A549 (cell line): ENCODE results near the gene SRSF5. TPM values are rescaled to one million over a fixed set of nuclear protein-coding genes. Genes with fewer than 3 reads are reported as not detected.

ENCODE experiments used
- ATAC-seq, 2 experiments: fragments of 200-7000 bp in 1 of 2; fragments of >200 bp in 1 of 2; cut with Nextera tagmentation in 1 of 2; cut with Tn5 transposase in 1 of 2; 3 replicates each; pipeline versions ENCODE4 v1.8.0 to v1.9.1; 2018 to 2020; ENCODE audit warnings: mild to moderate bottlenecking in 1 of 2, moderate library complexity in 1 of 2
- CTCF ChIA-PET: fragments of 300-600 bp; sonication (Branson Sonifier 250); formaldehyde crosslinking; extraction: SDS; loops from one replicate; lab custom pipeline; 2021; ENCODE audit warnings: antibody characterized with exemption, inconsistent platforms; lab: Yijun Ruan, JAX
- POLR2A ChIA-PET: fragments of 350-600 bp; formaldehyde crosslinking; extraction: SDS; loops from one replicate; lab custom pipeline; 2021; ENCODE audit warnings: antibody characterized with exemption, inconsistent platforms; lab: Yijun Ruan, JAX
- DNase-seq, 2 experiments: peaks; one replicate each; pipeline versions ENCODE4 v3.0.0 to v3.0.0-alpha.2; 2011 to 2016; ENCODE audit warnings: low read depth in 1 of 2, low spot score in 1 of 2
- FAIRE-seq: peaks from 2 replicates; lab custom pipeline; 2011; peaks lifted over from hg19 to GRCh38; lab: Jason Lieb, UNC
- H3K27ac ChIP-seq, 2 experiments: fragments of >200 bp; sonication (Bioruptor Twin); formaldehyde crosslinking; 3 replicates each; pipeline ENCODE4 v1.5.1; 2016 to 2017
- H3K4me1 ChIP-seq: fragments of >200 bp; sonication (Bioruptor Twin); formaldehyde crosslinking; 3 replicates; pipeline ENCODE4 v1.6.1; 2016
- H3K4me2 ChIP-seq: fragments of >200 bp; sonication (Bioruptor Twin); formaldehyde crosslinking; 3 replicates; pipeline ENCODE4 v1.6.1; 2016
- H3K4me3 ChIP-seq: fragments of >200 bp; sonication (Bioruptor Twin); formaldehyde crosslinking; 3 replicates; pipeline ENCODE4 v1.5.1; 2016
- H3K9me3 ChIP-seq: fragments of >200 bp; sonication (Bioruptor Twin); formaldehyde crosslinking; 3 replicates; pipeline ENCODE4 v1.6.1; 2016
- BCL3 ChIP-seq: fragments of >200 bp; sonication (Bioruptor Twin); formaldehyde crosslinking; IDR thresholded peaks from 3 replicates; pipeline ENCODE4 v1.6.1; 2016
- BHLHE40 ChIP-seq: IDR thresholded peaks from 2 replicates; pipeline ENCODE4 v1.6.1; 2012; ENCODE audit warnings: low read depth, low read length, inconsistent platforms
- CBX2 ChIP-seq: fragments of 200-600 bp; sonication (generic); IDR thresholded peaks from 2 replicates; pipeline ENCODE4 v1.6.1; 2016; ENCODE audit warnings: low read depth, mild to moderate bottlenecking, borderline replicate concordance
- CEBPB ChIP-seq, 2 experiments: fragments of >200 bp in 1 of 2; sonication (Bioruptor Twin) in 1 of 2; formaldehyde crosslinking in 1 of 2; IDR thresholded peaks; 2 replicates each; pipeline ENCODE4 v1.6.1; 2012 to 2016
- EHF ChIP-seq: fragments of 250-450 bp; sonication (Bioruptor Pico); IDR thresholded peaks from 2 replicates; pipeline ENCODE4 v1.5.0; 2020; ENCODE audit warnings: mild to moderate bottlenecking
- EHMT2 ChIP-seq: fragments of 200-600 bp; sonication (generic); IDR thresholded peaks from 2 replicates; pipeline ENCODE4 v1.6.1; 2016; ENCODE audit warnings: antibody characterized with exemption, low read depth, mild to moderate bottlenecking, moderate library complexity
- ELK1 ChIP-seq: fragments of 150-350 bp; IDR thresholded peaks from 2 replicates; pipeline ENCODE4 v1.6.1; 2014; ENCODE audit warnings: low read depth, mild to moderate bottlenecking, low read length
- FOSB ChIP-seq: fragments of 250-450 bp; sonication (Bioruptor Pico); IDR thresholded peaks from 2 replicates; pipeline ENCODE4 v1.5.0; 2020; ENCODE audit warnings: mild to moderate bottlenecking, moderate library complexity
- FOXS1 ChIP-seq: fragments of 250-450 bp; sonication (Bioruptor Pico); IDR thresholded peaks from 2 replicates; pipeline ENCODE4 v1.5.0; 2020; ENCODE audit warnings: mild to moderate bottlenecking, moderate library complexity
- HDAC2 ChIP-seq: fragments of 200-600 bp; sonication (generic); IDR thresholded peaks from 2 replicates; pipeline ENCODE4 v1.6.1; 2016
- HEYL ChIP-seq: fragments of 250-450 bp; sonication (Bioruptor Pico); IDR thresholded peaks from 2 replicates; pipeline ENCODE4 v1.8.0; 2021; ENCODE audit warnings: mild to moderate bottlenecking, moderate library complexity
- HOXA7 ChIP-seq: fragments of 250-450 bp; sonication (Bioruptor Pico); IDR thresholded peaks from 2 replicates; pipeline ENCODE4 v1.5.0; 2020; ENCODE audit warnings: mild to moderate bottlenecking, moderate library complexity
- HOXB13 ChIP-seq: fragments of 250-450 bp; sonication (Bioruptor Pico); IDR thresholded peaks from 2 replicates; pipeline ENCODE4 v1.5.0; 2020; ENCODE audit warnings: low read depth, mild to moderate bottlenecking, moderate library complexity
- HOXB5 ChIP-seq: fragments of 250-450 bp; sonication (Bioruptor Pico); IDR thresholded peaks from 2 replicates; pipeline ENCODE4 v1.5.0; 2020; ENCODE audit warnings: mild to moderate bottlenecking, moderate library complexity
- KDM1A ChIP-seq: fragments of 200-600 bp; sonication (generic); IDR thresholded peaks from 2 replicates; pipeline ENCODE4 v1.6.1; 2016; ENCODE audit warnings: low read depth, mild to moderate bottlenecking
- MAX ChIP-seq: IDR thresholded peaks from 2 replicates; pipeline ENCODE4 v1.6.1; 2012
- MYC ChIP-seq: IDR thresholded peaks from 2 replicates; pipeline ENCODE4 v1.6.1; 2012; ENCODE audit warnings: mild to moderate bottlenecking, inconsistent platforms, low read length, improper control_type of control experiment, borderline replicate concordance
- NR3C1 ChIP-seq: fragments of >200 bp; sonication (Bioruptor Twin); formaldehyde crosslinking; IDR thresholded peaks from 3 replicates; pipeline ENCODE4 v1.6.1; 2017
- REST ChIP-seq: fragments of 200-600 bp; sonication (generic); IDR thresholded peaks from 2 replicates; pipeline ENCODE4 v1.6.1; 2016; ENCODE audit warnings: antibody characterized with exemption, mild to moderate bottlenecking, moderate library complexity
- SMC3 ChIP-seq: fragments of >200 bp; sonication (Bioruptor Twin); formaldehyde crosslinking; IDR thresholded peaks from 3 replicates; pipeline ENCODE4 v1.6.1; 2018; ENCODE audit warnings: inconsistent platforms
- TFCP2L1 ChIP-seq: fragments of 250-450 bp; sonication (Bioruptor Pico); IDR thresholded peaks from 2 replicates; pipeline ENCODE4 v1.5.0; 2021; ENCODE audit warnings: mild to moderate bottlenecking
- USF2 ChIP-seq: fragments of 450-650 bp; IDR thresholded peaks from 2 replicates; pipeline ENCODE4 v1.6.1; 2014; ENCODE audit warnings: antibody characterized with exemption
- ZFP36 ChIP-seq: fragments of 450-650 bp; IDR thresholded peaks from 2 replicates; pipeline ENCODE4 v1.6.1; 2014; ENCODE audit warnings: borderline replicate concordance; ENCODE audit not compliant: partially characterized antibody
- ZNF302 ChIP-seq: fragments of 250-450 bp; sonication (Bioruptor Pico); IDR thresholded peaks from 2 replicates; pipeline ENCODE4 v1.9.0; 2021; ENCODE audit warnings: inconsistent platforms, mild to moderate bottlenecking, moderate library complexity
- ZSCAN20 ChIP-seq: fragments of 250-450 bp; sonication (Bioruptor Pico); IDR thresholded peaks from 2 replicates; pipeline ENCODE4 v1.8.0; 2022; ENCODE audit warnings: mild to moderate bottlenecking, moderate library complexity
- WGBS: methylation state at CpG from one replicate; pipeline ENCODE4 v1.1.6; 2017; ENCODE audit errors: missing lambda C conversion rate; 5-methylcytosine and 5-hydroxymethylcytosine counted together
- polyA plus RNA-seq, 4 experiments: library from polyadenylated mRNA; depleted of rRNA in 3 of 4; stranded (reverse); fragments of >200 nt; fragmentation: RNase III in 1 of 4; extraction: RNeasy Plus Mini Kit Qiagen cat#74134 plus additional on column Dnase treatment in 1 of 4; gene quantifications; 2 replicates in 3 of 4; 3 replicates in 1 of 4; pipeline ENCODE4 v1.2.3, GENCODE V29; 2011 to 2017

SRSF5 gene
- polyA plus RNA-seq, 2 of the 4 experiments (the other 2 are of a cell fraction): 285 to 355 TPM

- ChIA-PET POLR2A (no interaction called here), CTCF (no interaction called here)
- Histone ChIP-seq H3K9me3 (no peaks in the 10 kb centered on the region), H3K4me2 (no peak overlapping the region), H3K4me3 (no peak overlapping the region), H3K4me1 (no peaks in the 10 kb centered on the region), H3K27ac (no peak overlapping the region)
- FAIRE-seq: no peak
- DNase-seq: no peak
- WGBS: 53% methylated on average over 5 of the region's 5 CpGs
- no peak for ATAC-seq
- TF ChIP-seq NR3C1 (no peak), MYC (no peak), HOXB5 (CRISPR knock-in tag) (no peak), EHF (CRISPR knock-in tag) (no peak), KDM1A (no peak), MAX (no peak), HOXA7 (CRISPR knock-in tag) (no peak), HEYL (no peak), BHLHE40 (no peak), REST (no peak), TFCP2L1 (CRISPR knock-in tag) (no peak), FOXS1 (CRISPR knock-in tag) (no peak), ZFP36 (no peak), SMC3 (no peak)
These were observed 30.8 kb downstream of the SRSF5 start for GRCh38 chr14:69797573-69798338.

- 96% methylated on average over 4 of the region's 4 CpGs for WGBS
- CTCF ChIA-PET: no interaction called here
- H3K4me2 ChIP-seq: no peak overlapping the region
- no peak overlapping the region for H3K27ac ChIP-seq
- no peaks in the 10 kb centered on the region for H3K4me1 ChIP-seq
- DNase-seq (no peak), ATAC-seq (no peak), FAIRE-seq (no peak)
- no peaks in the 10 kb centered on the region for H3K9me3 ChIP-seq
- H3K4me3 ChIP-seq: no peak overlapping the region
- POLR2A ChIA-PET: no interaction called here
- no peak for TF ChIP-seq EHMT2
- TF ChIP-seq HOXB13 (CRISPR knock-in tag): no peak
- TF ChIP-seq ZSCAN20 (CRISPR knock-in tag): no peak
- no peak for TF ChIP-seq HDAC2
- TF ChIP-seq MAX: no peak
- no peak for TF ChIP-seq FOSB (CRISPR knock-in tag)
- no peak for TF ChIP-seq ELK1
- no peak for TF ChIP-seq HOXA7 (CRISPR knock-in tag)
- no peak for TF ChIP-seq CBX2
- TF ChIP-seq KDM1A: no peak
- TF ChIP-seq FOXS1 (CRISPR knock-in tag): no peak
- TF ChIP-seq CEBPB (IDR thresholded peaks at IDR 0.05): no peak
- no peak for TF ChIP-seq BCL3
- no peak for TF ChIP-seq REST
- TF ChIP-seq ZNF302: no peak
- TF ChIP-seq USF2: no peak
These were observed 31.4 kb downstream of the SRSF5 start for GRCh38 chr14:69798339-69798735.
